K562 (cell line): ENCODE data around the gene CHD5. TPM values are rescaled to one million over a fixed set of nuclear protein-coding genes. Genes with fewer than 3 reads are reported as not detected.
A peak's percentile ranks its signal among the peaks of the same experiment; 100 is the strongest.

Experiments
- ATAC-seq: fragments of 200-7000 bp; cut with Tn5 transposase; 3 replicates; pipeline ENCODE4 v1.9.1; 2020; ENCODE audit warnings: moderate library complexity
- BruUV-seq: library from RNA; stranded (reverse); fragments of 400-500 nt; replicated peaks from 2 replicates; lab custom pipeline; 2021; lab: Mats Ljungman, UMichigan
- CTCF ChIA-PET: fragments of 300-600 bp; formaldehyde crosslinking; extraction: SDS; loops from one replicate; lab custom pipeline; 2021; ENCODE audit warnings: low intra/inter-chr PET ratio; lab: Yijun Ruan, JAX
- POLR2A ChIA-PET: fragments of 300-600, 350-650 bp; sonication (Branson Sonifier 250); formaldehyde crosslinking; extraction: SDS; loops from one replicate; lab custom pipeline; 2021; ENCODE audit warnings: antibody characterized with exemption, inconsistent platforms; lab: Yijun Ruan, JAX
- DNase-seq, 4 experiments: peaks; one replicate each; pipeline versions ENCODE4 v3.0.0 to v3.0.0-alpha.2; 2011 to 2018; ENCODE audit warnings: low spot score in 3 of 4, mixed read lengths in 3 of 4; ENCODE audit errors: extremely low read depth in 1 of 4
- FAIRE-seq: peaks from 2 replicates; lab custom pipeline; 2011; peaks lifted over from hg19 to GRCh38; lab: Jason Lieb, UNC
- H2AFZ ChIP-seq: 2 replicates; pipeline ENCODE4 v1.6.0; 2011; ENCODE audit warnings: low read depth, low read length, control low read depth, inconsistent platforms
- H3K27ac ChIP-seq: fragments of 200-600 bp; 3 replicates; pipeline ENCODE4 v1.8.0; 2011; ENCODE audit warnings: low read depth, mild to moderate bottlenecking, control low read depth, inconsistent platforms, low read length, moderate library complexity, mixed read lengths; ENCODE audit errors: extremely low read depth
- H3K27me3 ChIP-seq, 2 experiments: fragments of 300-600 bp in 1 of 2; 2 replicates in 1 of 2; 3 replicates in 1 of 2; pipeline versions ENCODE4 v1.6.0 to v1.8.0; 2011; ENCODE audit warnings: inconsistent platforms in 2 of 2, low read length in 2 of 2, mild to moderate bottlenecking in 1 of 2, mixed read lengths in 1 of 2, moderate library complexity in 1 of 2; ENCODE audit not compliant: control insufficient read depth in 2 of 2, insufficient read depth in 2 of 2
- H3K36me3 ChIP-seq: fragments of 300-600 bp; 3 replicates; pipeline ENCODE4 v1.8.0; 2011; ENCODE audit warnings: mild to moderate bottlenecking, low read length, inconsistent platforms; ENCODE audit not compliant: control insufficient read depth, insufficient read depth
- H3K4me1 ChIP-seq, 2 experiments: fragments of 200-600 bp in 1 of 2; replicated peaks in 1 of 2; 2 replicates in 1 of 2; 3 replicates in 1 of 2; pipeline versions ENCODE4 v1.5.1 to v1.8.0; 2011; ENCODE audit warnings: inconsistent platforms in 2 of 2, low read length in 2 of 2, mild to moderate bottlenecking in 1 of 2, mixed read lengths in 1 of 2, moderate library complexity in 1 of 2; ENCODE audit not compliant: control insufficient read depth in 2 of 2, insufficient read depth in 2 of 2
- H3K4me2 ChIP-seq: 2 replicates; pipeline ENCODE4 v1.6.1; 2011; ENCODE audit warnings: low read length, control low read depth, inconsistent platforms, mixed read lengths; ENCODE audit not compliant: insufficient read depth
- H3K4me3 ChIP-seq: fragments of 200-600 bp; sonication (generic), shearing (Covaris generic); 2 replicates; pipeline ENCODE4 v1.5.1; 2016; ENCODE audit warnings: control low read depth, inconsistent platforms
- H3K79me2 ChIP-seq: fragments of 200-600 bp; 3 replicates; pipeline ENCODE4 v1.8.0; 2011; ENCODE audit warnings: low read length, inconsistent platforms; ENCODE audit not compliant: control insufficient read depth, insufficient read depth
- H3K9ac ChIP-seq, 2 experiments: 2 replicates each; pipeline versions ENCODE4 v1.6.0 to v1.6.1; 2011; ENCODE audit warnings: low read depth in 2 of 2, low read length in 2 of 2, control low read depth in 1 of 2, inconsistent platforms in 1 of 2, mild to moderate bottlenecking in 1 of 2, mixed read lengths in 1 of 2; ENCODE audit not compliant: insufficient read depth in 1 of 2
- H3K9me1 ChIP-seq: one replicate; pipeline ENCODE4 v1.6.0; 2011; ENCODE audit warnings: inconsistent platforms, mild to moderate bottlenecking, low read length, moderate library complexity; ENCODE audit not compliant: control insufficient read depth, insufficient read depth
- H3K9me3 ChIP-seq: replicated peaks from 2 replicates; pipeline ENCODE4 v1.5.1; 2011; ENCODE audit warnings: low read depth, low read length, inconsistent platforms; ENCODE audit not compliant: control insufficient read depth, insufficient read depth
- H4K20me1 ChIP-seq: replicated peaks from 2 replicates; pipeline ENCODE4 v1.6.1; 2011; ENCODE audit warnings: low read length, inconsistent platforms, mixed read lengths; ENCODE audit not compliant: control insufficient read depth, insufficient read depth
- CEBPZ ChIP-seq: fragments of 150-350 bp; IDR thresholded peaks from 2 replicates; pipeline ENCODE4 v1.6.1; 2014; ENCODE audit warnings: low read depth, mild to moderate bottlenecking, low read length, borderline replicate concordance
- CLOCK ChIP-seq: fragments of 250-450 bp; sonication (Bioruptor Pico); IDR thresholded peaks from 2 replicates; pipeline ENCODE4 v1.4.0; 2020; ENCODE audit warnings: mild to moderate bottlenecking, moderate library complexity, borderline replicate concordance
- CTCF ChIP-seq, 3 experiments: IDR thresholded peaks in 2 of 3; conservative IDR thresholded peaks in 1 of 3; 2 replicates each; pipeline ENCODE4 v1.5.1; 2011 to 2012; ENCODE audit warnings: low read length in 3 of 3, mild to moderate bottlenecking in 3 of 3, control low read depth in 2 of 3, improper control_type of control experiment in 1 of 3, inconsistent platforms in 1 of 3, low read depth in 1 of 3, mixed read lengths in 1 of 3, moderate library complexity in 1 of 3; ENCODE audit not compliant: insufficient read depth in 2 of 3
- HLTF ChIP-seq: fragments of 450-650 bp; IDR thresholded peaks from 2 replicates; pipeline ENCODE4 v1.6.1; 2016
- NFYB ChIP-seq: IDR thresholded peaks from 2 replicates; pipeline ENCODE4 v1.6.1; 2011; ENCODE audit warnings: mild to moderate bottlenecking, moderate library complexity; ENCODE audit not compliant: insufficient read length; ENCODE audit errors: extremely low read depth
- ZFP30 ChIP-seq: fragments of 250-450 bp; sonication (Bioruptor Pico); IDR thresholded peaks from 2 replicates; pipeline ENCODE4 v1.8.0; 2022; ENCODE audit warnings: moderate library complexity, mild to moderate bottlenecking, inconsistent platforms, borderline replicate concordance
- ZNF217 ChIP-seq: sonication (generic); formaldehyde crosslinking; IDR thresholded peaks from 2 replicates; pipeline ENCODE4 v1.8.0; 2022; ENCODE audit warnings: mild to moderate bottlenecking, missing genetic modification reagents
- WGBS: fragments of 100-300 bp; shearing (Covaris generic); methylation state at CpG from one replicate; pipeline ENCODE4 v1.1.6; 2016; ENCODE audit warnings: low coverage, mixed read lengths; ENCODE audit not compliant: insufficient coverage; ENCODE audit errors: missing lambda C conversion rate; 5-methylcytosine and 5-hydroxymethylcytosine counted together
- in situ Hi-C: fragments of 300-500 bp; cut with MboI; formaldehyde crosslinking; loops from 4 replicates; pipeline ENCODE4 v1.15.0; 2018; ENCODE audit warnings: inconsistent platforms, mixed read lengths
- intact Hi-C: fragments of 100-400 bp; cut with micrococcal nuclease; formaldehyde crosslinking; loops from 2 replicates; pipeline ENCODE4 v1.14.2; 2022
- polyA plus RNA-seq, 8 experiments: library from polyadenylated mRNA; depleted of rRNA in 4 of 8; stranded (reverse) in 5 of 8; unstranded in 3 of 8; fragments of >200 nt; fragmentation: Nextera tagmentation in 2 of 8; fragmentation: Illumina TruSeq in 1 of 8; extraction: Ambion mirVana in 2 of 8; extraction: Trizol in 1 of 8; gene quantifications; 2 replicates each; pipeline versions ENCODE4 v1.2.1 to v1.2.3, GENCODE V29; 2011 to 2014; ENCODE audit warnings: inconsistent platforms in 1 of 8, missing spikeins in 1 of 8
- total RNA-seq, 7 experiments: library from RNA; depleted of rRNA in 6 of 7; stranded (reverse); fragments of >200 nt in 6 of 7; fragmentation: Illumina TruSeq in 2 of 7; extraction: Trizol in 2 of 7; gene quantifications; 2 replicates each; pipeline versions ENCODE4 v1.2.1 to v1.2.3, GENCODE V29; 2011 to 2021; ENCODE audit warnings: low replicate concordance in 1 of 7

Gene CHD5
- total and polyA plus RNA-seq, 9 of the 15 experiments (the other 6 are each of a cell fraction or from before 2014, with no cell fraction given) = 0.03 to 0.52 (median 0.11) TPM; not detected in 2

- Histone ChIP-seq H3K4me2 (no peak overlapping the region), H3K36me3 (no peaks in the 10 kb centered on the region), H3K9me3 (no peaks in the 10 kb centered on the region), H3K27me3 (peaks cover 66 to 90% of the 10 kb centered on the region in 2 experiments), H3K9me1 (no peaks in the 10 kb centered on the region), H3K9ac (no peak overlapping the region), H2AFZ (no peak overlapping the region), H4K20me1 (peaks cover 25% of the 10 kb centered on the region), H3K4me3 (no peak overlapping the region), H3K4me1 (peaks cover 0 to 11% of the 10 kb centered on the region in 2 experiments; a peak in 2 of 5 replicates), H3K27ac (no peak overlapping the region), H3K79me2 (no peaks in the 10 kb centered on the region)
- FAIRE-seq (no peak), DNase-seq (no peak), ATAC-seq (no peak)
- no peak for TF ChIP-seq ZNF217
- TF ChIP-seq ZFP30 (CRISPR knock-in tag) = no peak
- no peak for TF ChIP-seq NFYB
- TF ChIP-seq CTCF (IDR thresholded peaks at IDR 0.05 in 2 of 3, conservative IDR thresholded peaks at IDR 0.05 in 1 of 3; ENCODE audit: insufficient read depth in 2 of 3, low read depth in 1 of 3, low read length in 3 of 3) = peak in 2 of 3 experiments; percentile 23; a peak in 1 of 6 replicates
- TF ChIP-seq CEBPZ = no peak
- TF ChIP-seq HLTF = no peak
- no peak for TF ChIP-seq CLOCK (CRISPR knock-in tag)
- WGBS = 2% methylated on average over 5 of the region's 5 CpGs
- no TSS peak for BruUV-seq
- ChIA-PET CTCF (no interaction called here), POLR2A (no interaction called here)
- in situ Hi-C loops (no loop called here), intact Hi-C loops (no loop called here)
These were observed 42.4 kb downstream of the CHD5 start for GRCh38 chr1:6137758-6138157.
